GM21390 (cell line): Measurements from ENCODE around the gene SLC9A4.
"Not testable (repeated sequence)": the region's sequence is repeated elsewhere in the genome, so short reads cannot be mapped to it uniquely, and the experiment has no call there.

Source experiments
- ATAC-seq: cut with Tn5 transposase; IDR thresholded peaks from one replicate; pipeline ENCODE4 v1.9.1; 2021; ENCODE audit not compliant: unreplicated experiment

SLC9A4 gene

GRCh38 chr2:102540882-102541281, 67.9 kb downstream of the SLC9A4 start:
- no peak for ATAC-seq

GRCh38 chr2:102544182-102544581, 71.2 kb downstream of the SLC9A4 start:
- no peak for ATAC-seq

DNA sequence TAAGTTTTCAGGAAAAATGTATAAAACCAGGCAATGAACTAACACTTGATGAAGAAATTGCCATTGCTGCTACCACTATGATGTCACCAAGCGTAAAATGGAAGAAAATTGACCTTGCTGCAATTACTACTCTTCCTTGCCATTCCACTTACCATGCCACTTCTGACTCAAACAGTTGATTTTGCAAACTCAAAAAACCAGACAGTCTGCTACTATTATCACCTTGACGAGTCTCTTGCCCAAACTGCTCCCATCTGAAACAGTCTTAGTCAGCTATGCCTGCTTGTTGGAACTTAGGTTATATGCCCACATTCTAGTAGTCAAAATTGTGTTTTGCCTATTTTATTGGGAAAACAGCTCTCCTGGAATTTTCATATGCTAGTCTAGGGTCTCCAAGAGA, 74.4 kb downstream of the SLC9A4 start:
- no peak for ATAC-seq

GRCh38 chr2:102549027-102549426, 76.0 kb downstream of the SLC9A4 start:
- ATAC-seq: no peak

DNA sequence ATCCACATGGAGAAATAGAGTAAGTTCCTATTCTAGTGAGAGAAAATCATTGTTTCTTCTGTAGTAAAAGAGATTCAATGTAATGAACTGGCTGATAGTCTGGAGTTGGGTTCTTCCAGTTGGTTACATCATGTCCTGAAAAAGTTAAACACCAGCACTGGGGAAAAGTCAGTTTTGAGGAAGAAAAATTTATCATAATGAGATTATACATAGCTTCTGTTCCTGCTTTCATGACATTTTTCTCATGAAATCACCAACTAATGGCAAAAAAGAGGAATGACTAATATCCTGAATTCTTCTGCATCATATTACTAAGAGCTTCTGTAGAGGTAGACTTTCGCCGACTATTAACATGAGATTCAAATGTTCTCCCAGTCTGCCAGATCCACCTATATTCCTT, 77.1 kb downstream of the SLC9A4 start:
- ATAC-seq: no peak

DNA sequence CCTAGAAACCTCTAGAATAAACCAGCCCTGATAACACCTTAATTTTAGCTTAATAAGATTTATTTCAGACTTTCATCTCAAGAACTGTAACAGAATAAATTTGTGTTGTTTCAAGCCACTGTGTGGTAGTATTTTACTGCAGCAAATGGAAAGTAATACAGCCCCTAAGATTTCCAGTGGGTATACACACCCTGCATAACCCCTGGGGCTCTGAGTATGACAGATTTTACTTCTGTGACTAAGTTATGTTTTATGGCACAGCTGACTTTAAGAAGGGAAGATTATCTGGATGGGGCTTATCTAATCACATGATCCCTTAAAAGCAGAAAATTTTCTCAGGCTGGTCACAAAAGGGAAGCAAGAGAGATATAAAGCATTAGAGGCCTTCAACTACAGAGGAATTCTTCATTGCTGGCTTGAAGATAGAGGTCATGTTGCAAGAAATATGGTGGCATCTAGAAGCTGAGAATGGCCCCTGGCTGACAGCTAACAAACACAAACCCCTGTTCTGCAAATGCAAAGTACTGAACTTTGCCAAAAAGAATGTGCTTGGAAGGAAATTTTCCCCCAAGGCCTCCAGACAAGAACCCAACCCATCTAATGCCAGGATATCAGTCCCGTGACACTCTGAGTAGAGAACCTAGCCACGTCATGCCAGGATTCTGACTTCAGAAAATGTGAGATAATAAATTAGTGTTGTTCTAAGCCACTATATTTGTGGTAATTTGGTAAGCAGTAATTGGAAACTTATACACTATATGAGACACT, 78.5 kb downstream of the SLC9A4 start:
- no peak for ATAC-seq

DNA sequence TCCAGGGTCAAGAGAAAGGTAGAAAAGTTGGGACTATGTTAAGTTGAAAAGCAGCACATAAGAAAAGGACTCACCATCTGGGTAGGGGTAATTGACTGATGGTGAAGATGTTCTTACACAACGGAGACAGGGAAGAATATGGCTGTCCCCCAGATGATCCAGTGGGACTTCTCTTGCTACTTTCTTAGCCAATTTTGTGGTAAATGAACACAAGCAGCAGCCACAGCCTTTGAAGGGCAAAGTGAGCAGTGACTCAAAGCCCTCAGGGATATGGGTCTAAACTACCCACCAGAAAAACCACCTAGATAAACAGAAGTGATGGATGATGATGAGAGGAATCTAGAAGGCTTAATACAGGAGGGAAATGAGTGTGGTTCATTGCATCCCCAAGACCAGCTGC, 80.6 kb downstream of the SLC9A4 start:
- no peak for ATAC-seq

- ATAC-seq: no peak
Measured at GRCh38 chr2:102558463-102558862, 85.4 kb downstream of the SLC9A4 start.

DNA sequence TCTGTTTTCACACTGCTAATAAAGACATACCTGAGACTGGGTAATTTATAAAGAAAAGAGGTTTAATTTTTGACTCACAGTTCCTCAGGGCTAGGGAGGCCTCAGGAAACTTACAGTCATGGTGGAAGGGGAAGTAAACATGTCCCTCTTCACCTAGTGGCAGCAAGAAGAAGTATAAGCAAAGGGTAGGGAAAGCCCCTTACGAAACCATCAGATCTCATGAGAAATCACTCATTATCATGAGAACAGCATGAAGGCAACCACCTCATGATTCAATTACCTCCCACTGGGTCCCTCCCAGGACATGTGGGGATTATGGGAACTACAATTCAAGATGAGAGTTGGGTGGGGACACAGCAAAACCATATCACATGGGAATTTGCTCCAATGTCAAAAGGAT, 89.5 kb downstream of the SLC9A4 start:
- ATAC-seq: not testable (repeated sequence)

DNA sequence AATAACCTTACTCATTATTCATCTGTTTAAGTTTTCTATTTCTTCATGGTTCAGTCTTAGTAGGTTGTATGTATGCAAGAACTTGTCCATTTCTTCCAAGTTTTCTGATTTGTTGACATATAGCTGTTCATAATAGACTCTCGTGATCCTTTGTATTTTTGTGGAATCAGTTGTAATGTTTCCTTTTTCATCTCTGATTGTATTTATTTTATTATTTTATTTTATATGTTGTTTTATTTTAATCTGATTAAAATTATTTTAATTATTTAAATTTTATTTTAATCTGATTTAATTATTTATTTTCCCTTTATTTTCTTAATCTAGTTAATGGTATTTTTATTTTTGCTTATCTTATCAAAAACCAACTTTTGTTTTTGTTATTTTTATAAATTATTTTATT, 102.9 kb downstream of the SLC9A4 start:
- no peak for ATAC-seq

GRCh38 chr2:102578376-102578775, 105.3 kb downstream of the SLC9A4 start:
- ATAC-seq: no peak

DNA sequence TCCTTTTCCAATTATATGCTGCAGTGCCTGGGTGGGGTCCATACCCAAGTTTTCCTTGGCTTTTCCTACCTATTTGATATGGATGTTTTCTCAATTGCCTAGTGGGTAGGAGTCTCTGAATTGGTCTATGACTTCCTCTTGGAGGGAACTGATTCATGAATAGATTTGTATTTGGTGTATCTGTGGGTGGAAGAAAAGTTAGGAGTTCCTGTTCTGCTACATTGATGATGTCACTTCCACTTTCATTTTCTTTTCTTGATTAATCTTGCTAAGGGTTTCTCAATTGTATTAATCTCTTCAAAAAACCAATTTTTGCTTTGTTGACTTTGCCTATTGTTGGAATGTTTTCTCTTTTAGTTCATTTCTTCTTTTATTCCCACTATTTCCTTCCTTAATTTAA, 108.9 kb downstream of the SLC9A4 start:
- ATAC-seq: no peak

GRCh38 chr2:102582845-102583244, 109.8 kb downstream of the SLC9A4 start:
- ATAC-seq: no peak
